H1 (cell line): ENCODE results near the gene WIPF3. TPM values are rescaled to one million over a fixed set of nuclear protein-coding genes. Genes with fewer than 3 reads are reported as not detected.

Experiments used
- SUZ12 ChIP-seq: fragments of 200-600 bp; sonication (generic); IDR thresholded peaks from 2 replicates; pipeline ENCODE4 v1.6.1; 2012; ENCODE audit warnings: mild to moderate bottlenecking, inconsistent platforms, low read length, moderate library complexity, mixed read lengths
- polyA plus RNA-seq, 7 experiments: library from polyadenylated mRNA; depleted of rRNA in 3 of 7; stranded (reverse) in 5 of 7; unstranded in 2 of 7; fragments of >200 nt in 5 of 7; fragments of 200-250 nt in 2 of 7; gene quantifications; 1 replicate in 5 of 7; 2 replicates in 1 of 7; 4 replicates in 1 of 7; pipeline versions ENCODE4 v1.2.1 to v1.2.3, GENCODE V29; 2011 to 2013; ENCODE audit warnings: missing spikeins in 2 of 7, mixed read lengths in 2 of 7
- total RNA-seq: library from RNA; stranded (reverse); fragmentation: NEBNext Ultra II Directional; extraction: Animal tissue kit (Norgen Biotek cat#: 25700); gene quantifications from 2 replicates; pipeline ENCODE4 v1.2.1, GENCODE V29; 2021
- TF ChIP-seq, protein P1 (sequence below): fragments of 300-600 bp; sonication (generic); IDR thresholded peaks from 2 replicates; pipeline ENCODE4 v1.7.1; 2012; ENCODE audit warnings: low read length, moderate library complexity, mild to moderate bottlenecking, inconsistent platforms; ENCODE audit not compliant: insufficient replicate concordance

The WIPF3 gene
- total and polyA plus RNA-seq, 2 of the 8 experiments (the other 6 are each of a cell fraction or from before 2014, with no cell fraction given) = 5.0 to 12.1 TPM

DNA sequence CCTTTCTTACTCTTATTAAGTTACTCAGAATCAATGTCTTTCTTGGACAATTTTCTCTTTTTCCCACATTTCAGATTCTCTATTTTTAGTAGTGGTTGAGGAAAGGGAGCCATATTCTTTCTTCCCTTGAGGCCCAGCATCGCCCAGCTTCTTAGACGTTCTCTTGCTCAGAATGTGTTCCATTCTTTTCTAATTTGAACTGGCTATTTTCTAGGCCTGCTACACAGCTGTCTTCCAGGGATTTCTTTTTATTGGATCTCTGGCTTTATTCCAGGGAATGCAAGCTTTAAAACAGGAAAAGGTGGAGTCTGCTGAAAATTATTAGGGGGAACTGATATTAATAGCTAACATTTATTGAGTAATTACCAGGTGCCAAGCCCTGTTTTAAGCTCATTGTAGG is 58.3 kb downstream of the WIPF3 start (continued):
- TF ChIP-seq, protein P1, sequence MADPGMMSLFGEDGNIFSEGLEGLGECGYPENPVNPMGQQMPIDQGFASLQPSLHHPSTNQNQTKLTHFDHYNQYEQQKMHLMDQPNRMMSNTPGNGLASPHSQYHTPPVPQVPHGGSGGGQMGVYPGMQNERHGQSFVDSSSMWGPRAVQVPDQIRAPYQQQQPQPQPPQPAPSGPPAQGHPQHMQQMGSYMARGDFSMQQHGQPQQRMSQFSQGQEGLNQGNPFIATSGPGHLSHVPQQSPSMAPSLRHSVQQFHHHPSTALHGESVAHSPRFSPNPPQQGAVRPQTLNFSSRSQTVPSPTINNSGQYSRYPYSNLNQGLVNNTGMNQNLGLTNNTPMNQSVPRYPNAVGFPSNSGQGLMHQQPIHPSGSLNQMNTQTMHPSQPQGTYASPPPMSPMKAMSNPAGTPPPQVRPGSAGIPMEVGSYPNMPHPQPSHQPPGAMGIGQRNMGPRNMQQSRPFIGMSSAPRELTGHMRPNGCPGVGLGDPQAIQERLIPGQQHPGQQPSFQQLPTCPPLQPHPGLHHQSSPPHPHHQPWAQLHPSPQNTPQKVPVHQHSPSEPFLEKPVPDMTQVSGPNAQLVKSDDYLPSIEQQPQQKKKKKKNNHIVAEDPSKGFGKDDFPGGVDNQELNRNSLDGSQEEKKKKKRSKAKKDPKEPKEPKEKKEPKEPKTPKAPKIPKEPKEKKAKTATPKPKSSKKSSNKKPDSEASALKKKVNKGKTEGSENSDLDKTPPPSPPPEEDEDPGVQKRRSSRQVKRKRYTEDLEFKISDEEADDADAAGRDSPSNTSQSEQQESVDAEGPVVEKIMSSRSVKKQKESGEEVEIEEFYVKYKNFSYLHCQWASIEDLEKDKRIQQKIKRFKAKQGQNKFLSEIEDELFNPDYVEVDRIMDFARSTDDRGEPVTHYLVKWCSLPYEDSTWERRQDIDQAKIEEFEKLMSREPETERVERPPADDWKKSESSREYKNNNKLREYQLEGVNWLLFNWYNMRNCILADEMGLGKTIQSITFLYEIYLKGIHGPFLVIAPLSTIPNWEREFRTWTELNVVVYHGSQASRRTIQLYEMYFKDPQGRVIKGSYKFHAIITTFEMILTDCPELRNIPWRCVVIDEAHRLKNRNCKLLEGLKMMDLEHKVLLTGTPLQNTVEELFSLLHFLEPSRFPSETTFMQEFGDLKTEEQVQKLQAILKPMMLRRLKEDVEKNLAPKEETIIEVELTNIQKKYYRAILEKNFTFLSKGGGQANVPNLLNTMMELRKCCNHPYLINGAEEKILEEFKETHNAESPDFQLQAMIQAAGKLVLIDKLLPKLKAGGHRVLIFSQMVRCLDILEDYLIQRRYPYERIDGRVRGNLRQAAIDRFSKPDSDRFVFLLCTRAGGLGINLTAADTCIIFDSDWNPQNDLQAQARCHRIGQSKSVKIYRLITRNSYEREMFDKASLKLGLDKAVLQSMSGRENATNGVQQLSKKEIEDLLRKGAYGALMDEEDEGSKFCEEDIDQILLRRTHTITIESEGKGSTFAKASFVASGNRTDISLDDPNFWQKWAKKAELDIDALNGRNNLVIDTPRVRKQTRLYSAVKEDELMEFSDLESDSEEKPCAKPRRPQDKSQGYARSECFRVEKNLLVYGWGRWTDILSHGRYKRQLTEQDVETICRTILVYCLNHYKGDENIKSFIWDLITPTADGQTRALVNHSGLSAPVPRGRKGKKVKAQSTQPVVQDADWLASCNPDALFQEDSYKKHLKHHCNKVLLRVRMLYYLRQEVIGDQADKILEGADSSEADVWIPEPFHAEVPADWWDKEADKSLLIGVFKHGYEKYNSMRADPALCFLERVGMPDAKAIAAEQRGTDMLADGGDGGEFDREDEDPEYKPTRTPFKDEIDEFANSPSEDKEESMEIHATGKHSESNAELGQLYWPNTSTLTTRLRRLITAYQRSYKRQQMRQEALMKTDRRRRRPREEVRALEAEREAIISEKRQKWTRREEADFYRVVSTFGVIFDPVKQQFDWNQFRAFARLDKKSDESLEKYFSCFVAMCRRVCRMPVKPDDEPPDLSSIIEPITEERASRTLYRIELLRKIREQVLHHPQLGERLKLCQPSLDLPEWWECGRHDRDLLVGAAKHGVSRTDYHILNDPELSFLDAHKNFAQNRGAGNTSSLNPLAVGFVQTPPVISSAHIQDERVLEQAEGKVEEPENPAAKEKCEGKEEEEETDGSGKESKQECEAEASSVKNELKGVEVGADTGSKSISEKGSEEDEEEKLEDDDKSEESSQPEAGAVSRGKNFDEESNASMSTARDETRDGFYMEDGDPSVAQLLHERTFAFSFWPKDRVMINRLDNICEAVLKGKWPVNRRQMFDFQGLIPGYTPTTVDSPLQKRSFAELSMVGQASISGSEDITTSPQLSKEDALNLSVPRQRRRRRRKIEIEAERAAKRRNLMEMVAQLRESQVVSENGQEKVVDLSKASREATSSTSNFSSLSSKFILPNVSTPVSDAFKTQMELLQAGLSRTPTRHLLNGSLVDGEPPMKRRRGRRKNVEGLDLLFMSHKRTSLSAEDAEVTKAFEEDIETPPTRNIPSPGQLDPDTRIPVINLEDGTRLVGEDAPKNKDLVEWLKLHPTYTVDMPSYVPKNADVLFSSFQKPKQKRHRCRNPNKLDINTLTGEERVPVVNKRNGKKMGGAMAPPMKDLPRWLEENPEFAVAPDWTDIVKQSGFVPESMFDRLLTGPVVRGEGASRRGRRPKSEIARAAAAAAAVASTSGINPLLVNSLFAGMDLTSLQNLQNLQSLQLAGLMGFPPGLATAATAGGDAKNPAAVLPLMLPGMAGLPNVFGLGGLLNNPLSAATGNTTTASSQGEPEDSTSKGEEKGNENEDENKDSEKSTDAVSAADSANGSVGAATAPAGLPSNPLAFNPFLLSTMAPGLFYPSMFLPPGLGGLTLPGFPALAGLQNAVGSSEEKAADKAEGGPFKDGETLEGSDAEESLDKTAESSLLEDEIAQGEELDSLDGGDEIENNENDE = no peak
- no peak for TF ChIP-seq SUZ12
